Inflammatory macrophage treated with lipopolysaccharide for 4 hours (primary cell): Measurements from ENCODE around the gene STEAP1B.

ENCODE experiments used
- DNase-seq: peaks from one replicate; pipeline ENCODE4 v3.0.0-alpha.2; 2020

Gene STEAP1B

DNA sequence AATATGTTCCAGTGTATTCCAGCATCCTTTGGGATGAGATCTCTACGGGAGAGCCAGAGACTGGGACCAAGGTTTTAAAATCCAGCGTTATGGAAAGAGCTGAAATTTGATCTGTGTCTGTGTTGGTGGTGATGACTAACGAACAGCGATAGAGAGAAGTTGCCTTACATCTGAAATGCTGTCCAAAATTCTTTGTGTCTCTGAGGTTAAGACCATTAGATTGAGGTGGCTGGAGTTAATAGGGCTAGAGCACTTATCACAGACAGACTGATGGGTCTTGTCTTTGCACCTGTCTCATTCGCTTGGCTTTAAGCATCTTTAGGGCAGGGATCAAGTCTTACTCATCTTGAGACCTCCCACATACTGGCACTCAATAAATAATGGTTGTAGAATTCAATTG lies 102.0 kb downstream of the STEAP1B start:
- DNase-seq = no peak

DNA sequence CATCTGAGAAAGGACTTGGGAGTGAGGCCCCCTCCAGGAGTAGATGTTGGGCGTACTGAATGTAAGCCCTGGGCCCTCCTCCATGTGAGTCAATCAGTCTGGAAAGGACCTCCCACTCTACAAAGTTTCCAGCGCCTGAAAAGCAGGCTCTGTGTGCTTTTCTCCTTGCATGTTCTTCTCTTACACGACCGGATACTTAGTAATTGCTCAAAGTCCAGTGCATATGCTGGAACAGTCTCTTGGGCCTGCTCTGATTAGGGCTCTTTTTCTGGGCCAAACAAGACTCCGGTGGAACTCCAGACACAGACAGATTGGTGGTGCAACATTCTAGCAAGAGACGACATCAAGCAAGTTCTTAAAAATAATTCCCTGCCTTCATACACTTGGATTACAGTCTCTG lies 104.8 kb downstream of the STEAP1B start:
- DNase-seq = no peak

- DNase-seq = no peak
These were observed 105.2 kb downstream of the STEAP1B start for GRCh38 chr7:22394739-22395138.

DNA sequence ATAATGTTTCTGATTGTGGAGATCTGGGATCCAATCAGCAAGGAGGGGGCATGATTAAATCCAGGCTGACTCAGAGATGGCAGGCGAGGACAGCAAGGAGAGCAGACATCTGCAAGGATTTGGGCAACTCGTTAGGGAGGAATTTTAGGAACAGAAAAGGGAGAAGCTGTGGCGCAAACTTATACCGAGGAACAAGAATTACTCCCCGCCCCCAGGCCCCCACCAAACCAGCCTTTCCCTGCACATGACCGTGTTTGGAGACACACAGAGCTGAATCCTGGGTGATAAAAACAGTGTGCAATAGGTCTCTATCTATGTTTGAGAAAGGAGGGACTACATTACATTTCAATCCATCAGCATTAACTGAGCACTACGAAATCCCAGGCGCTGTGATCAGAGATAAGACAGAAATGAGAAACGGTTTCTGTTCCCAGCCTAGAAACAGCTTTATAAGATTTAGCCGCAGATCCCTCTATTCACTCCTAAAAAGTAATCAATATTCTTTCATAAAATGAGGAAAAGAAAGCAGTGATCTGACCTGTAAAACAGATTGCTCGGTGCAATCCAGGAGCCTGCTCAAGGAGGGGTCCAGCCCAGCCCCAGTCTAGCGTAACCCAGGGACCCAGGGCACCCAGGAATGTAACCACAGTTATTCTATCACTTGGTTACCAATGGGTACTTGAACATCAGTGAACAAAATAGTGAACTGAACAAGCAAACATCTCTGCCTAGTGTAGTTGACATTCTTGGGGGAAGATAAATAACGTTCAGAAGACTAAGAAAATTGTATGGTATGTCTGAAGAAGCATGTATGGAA lies 105.9 kb downstream of the STEAP1B start:
- DNase-seq = no peak

- no peak for DNase-seq
These were observed 109.5 kb downstream of the STEAP1B start for GRCh38 chr7:22390516-22390915.

DNA sequence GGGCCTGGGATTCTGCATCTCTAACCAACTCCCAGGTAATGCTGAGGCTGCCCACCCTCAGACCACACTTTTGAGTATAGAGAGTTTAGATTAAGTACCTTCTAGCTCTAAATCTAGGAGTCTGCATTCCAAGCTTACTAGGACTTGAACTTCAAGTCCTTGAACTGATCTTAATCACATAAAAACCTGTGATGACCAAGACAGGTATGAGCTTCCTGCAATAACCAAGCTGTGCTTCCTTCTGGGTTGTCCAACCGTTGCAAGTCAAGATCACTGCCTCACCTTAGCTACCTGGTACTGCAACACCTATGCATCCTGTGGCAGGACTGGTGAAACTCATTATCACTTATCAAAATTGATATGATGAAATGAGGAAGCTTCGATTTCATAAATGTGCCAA lies 110.1 kb downstream of the STEAP1B start:
- no peak for DNase-seq

DNA sequence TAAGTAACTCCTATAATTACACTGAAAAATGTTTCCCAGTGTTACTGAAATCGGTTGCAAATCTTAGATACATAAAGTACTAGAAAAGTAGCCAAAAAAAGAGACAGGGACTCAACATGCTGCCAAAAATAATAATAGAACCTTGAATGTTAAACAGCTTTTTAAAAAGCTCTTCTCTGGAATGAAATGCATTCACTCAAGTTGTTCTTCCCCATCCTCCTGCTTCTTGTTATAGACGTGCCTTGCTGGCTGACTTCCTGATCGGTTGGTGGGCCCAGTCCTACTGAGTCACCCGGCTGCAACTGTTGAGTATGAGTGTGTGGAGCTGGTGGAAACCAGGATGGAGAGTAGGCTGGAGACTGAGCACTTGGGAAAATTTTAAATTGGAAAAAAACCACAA lies 112.4 kb downstream of the STEAP1B start:
- DNase-seq = no peak

- no peak for DNase-seq
These were observed 113.1 kb downstream of the STEAP1B start for GRCh38 chr7:22386865-22387264.

DNA sequence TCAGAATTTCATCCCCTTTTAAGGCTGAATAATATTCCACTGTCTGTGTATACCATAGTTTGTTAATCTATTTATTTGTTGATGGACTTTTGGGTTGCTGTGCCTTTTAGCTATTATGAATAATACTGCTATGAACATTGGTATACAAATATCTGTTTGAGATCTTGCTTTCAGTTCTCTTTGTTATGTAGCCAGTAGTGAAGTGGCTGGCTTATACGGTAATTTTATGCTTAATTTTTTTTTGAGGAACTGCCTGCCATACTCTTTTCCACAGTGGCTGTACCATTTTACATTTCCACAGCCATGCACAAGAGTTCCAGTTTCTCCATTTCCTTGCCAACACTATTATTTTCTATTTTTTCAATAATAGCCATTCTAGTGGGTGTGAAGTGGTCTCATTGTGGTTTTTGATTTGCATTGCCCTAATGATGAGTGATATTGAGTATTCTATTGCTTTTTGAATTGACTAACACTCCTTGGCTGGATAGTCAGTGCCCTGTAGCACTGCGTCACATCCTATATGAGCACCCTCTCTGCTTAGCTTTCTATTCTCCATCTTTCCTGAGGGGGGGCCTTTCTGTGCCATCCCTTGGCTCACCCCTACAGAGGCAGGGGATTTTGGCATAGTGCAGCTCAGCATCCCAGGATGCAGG lies 113.7 kb downstream of the STEAP1B start:
- no peak for DNase-seq

DNA sequence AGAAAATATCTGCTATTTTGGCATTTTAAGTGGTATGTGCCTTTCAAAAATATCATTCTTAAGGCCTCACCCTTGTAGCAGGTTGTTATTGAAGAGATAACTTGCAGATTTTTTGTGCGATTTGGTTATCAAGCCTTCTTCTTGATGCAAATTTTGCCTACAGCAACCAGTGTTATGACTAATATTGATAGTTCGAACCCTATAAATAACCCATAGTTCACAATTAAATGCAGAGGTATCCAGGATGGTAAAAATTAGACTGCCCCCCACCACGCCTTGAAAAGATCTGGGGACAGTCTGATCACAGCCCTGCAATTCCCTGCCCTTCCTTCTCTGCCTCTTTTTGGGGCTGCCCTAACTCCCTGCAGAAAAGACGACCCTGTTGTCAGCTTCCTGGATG lies 114.7 kb downstream of the STEAP1B start:
- no peak for DNase-seq

DNA sequence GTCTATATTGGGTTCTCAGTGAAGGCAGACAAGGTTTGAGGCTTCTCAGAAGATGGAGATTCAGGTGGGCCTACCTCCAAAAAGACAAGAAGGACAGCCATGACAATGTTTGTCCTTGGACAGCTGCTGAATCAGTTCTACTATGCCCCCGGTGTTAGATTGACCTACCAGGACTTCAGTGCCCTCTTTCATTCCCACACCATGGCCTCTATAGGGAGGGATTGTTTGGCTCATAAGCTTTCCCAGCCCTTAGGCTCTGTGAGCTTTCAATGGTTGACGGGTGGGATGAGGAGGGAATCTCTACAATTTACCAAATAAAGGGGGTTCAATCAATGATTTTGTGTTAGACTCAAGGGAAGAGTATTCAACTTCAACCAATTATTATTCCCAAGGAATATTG lies 119.7 kb downstream of the STEAP1B start:
- no peak for DNase-seq

- DNase-seq = no peak
These were observed 121.6 kb downstream of the STEAP1B start for GRCh38 chr7:22378199-22378980.

GRCh38 chr7:22377703-22378102 lies 122.3 kb downstream of the STEAP1B start:
- no peak for DNase-seq

DNA sequence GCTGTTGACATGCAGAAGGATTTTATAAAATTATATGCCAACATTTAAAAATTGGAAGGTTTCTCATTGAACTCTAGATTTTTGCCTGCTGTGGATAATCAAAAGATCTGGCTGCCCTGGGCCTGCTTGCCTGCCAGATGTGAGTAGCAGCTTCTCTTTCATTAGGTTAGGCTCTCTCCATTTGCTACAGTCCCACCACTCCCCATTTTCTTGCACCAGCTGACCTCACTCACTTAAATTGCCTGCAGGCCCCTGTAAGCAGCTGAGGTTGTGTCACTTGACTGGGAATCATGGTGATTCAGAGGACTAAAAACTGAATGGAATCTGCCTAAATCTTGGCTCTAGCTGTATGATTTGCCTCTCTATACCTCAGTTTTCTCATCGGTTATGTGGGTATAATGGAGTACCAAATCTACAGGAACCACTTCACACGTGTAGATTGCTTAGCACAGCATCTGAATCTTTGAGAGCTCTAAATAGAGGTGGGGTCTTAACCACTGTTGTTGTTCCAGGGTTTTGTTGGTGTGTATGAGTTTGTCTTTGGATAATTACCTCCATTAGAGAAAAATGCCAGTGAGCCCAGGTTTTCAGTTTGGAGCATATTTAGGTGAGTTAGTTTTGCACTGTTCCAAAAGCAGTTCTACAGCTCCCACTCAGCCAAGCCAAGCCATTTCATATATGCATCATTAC lies 124.5 kb downstream of the STEAP1B start:
- no peak for DNase-seq

DNA sequence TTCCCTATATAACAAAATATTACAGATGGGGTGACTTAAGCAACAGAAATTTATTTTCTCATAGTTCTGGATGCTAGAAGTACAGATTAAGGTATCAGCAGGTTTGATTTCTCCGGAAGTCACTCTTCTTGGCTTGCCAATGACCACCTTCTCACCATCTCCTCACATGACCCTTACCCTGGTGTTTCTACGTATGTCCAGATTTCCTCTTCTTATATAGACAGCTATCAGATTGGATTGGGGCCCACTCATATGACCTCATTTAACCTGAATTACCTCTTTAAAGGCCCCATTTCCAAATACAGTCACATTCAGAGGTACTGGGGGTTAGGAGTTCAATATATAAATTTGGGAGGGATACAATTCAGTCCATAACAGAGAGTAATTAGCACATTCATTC lies 126.1 kb downstream of the STEAP1B start:
- DNase-seq = no peak

DNA sequence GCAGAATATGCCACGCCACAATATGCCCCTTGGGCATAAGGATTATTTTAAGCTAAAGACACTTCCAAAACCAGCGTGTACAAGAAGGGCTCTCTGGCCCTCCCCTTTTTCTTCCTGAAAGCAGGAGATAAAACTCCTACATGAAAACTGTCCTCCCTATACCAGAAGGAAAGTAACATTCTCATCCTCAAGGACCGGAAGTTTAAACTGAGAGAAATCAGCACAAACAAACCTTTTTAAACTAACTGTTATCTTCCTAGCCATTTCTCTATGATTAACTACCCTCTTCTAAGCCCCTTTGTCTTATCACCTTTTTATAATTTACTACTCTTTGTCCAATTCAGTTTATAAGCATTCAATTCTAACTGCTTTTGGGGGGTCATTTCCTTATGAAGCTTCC lies 126.6 kb downstream of the STEAP1B start:
- no peak for DNase-seq

GRCh38 chr7:22372863-22373262 lies 127.1 kb downstream of the STEAP1B start:
- no peak for DNase-seq

DNA sequence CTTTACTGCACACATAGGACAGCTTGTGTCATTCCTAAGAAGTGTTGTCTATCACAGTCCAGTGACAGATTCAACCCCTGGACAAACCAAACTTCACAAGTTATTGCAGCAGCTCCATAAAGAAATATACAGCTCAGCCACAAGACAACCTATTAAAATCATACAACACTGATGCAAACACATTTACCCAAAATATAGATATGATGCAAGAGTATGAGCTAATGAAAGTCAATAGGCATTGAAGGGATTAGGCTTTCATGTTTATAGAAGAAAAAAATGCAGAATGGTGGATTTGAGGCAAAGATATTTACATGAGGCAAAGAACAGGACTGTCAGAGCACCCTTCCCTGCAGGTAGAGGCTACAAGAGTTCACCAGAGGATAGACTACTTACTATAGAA lies 128.1 kb downstream of the STEAP1B start:
- no peak for DNase-seq
